ENCODE measurements around the gene MICB. TPM values are rescaled to one million over a fixed set of nuclear protein-coding genes. Genes with fewer than 3 reads are reported as not detected.

MICB gene
- total RNA-seq, 1 donor from 2014 or later: 5.8 TPM

DNA sequence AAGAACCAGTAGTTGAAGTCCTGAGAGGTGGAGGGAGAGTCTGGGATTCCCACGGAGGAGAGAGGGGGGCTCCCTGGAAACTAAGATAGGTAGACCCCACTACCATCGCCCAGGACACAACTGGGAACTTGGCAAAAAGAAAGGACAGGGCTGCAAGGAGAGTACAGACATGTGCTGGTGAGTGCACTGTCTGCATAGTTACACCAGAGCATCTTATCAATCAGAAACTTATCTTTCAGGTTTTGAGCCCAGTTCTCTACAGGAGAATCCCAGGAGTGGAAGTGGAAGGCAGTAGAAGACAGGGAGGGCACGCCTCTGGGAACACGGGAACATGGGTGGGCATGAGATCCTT lies 61.6 kb downstream of the MICB start:
- peaks cover 2% of the 10 kb centered on the region for H3K9me3 Mint-ChIP-seq (ENCODE audit: unreplicated experiment)
- no peak for DNase-seq (ENCODE audit: low read depth)
- H3K4me1 Mint-ChIP-seq (ENCODE audit: low read depth, unreplicated experiment): peaks cover 36% of the 10 kb centered on the region
- peak overlapping the region; percentile 24 for H2AFZ ChIP-seq (ENCODE audit: low read depth, low read length)
- H3K36me3 Mint-ChIP-seq (ENCODE audit: low read depth, unreplicated experiment): peaks cover 21% of the 10 kb centered on the region
- H3K27me3 ChIP-seq (ENCODE audit: insufficient read depth, low read length): no peaks in the 10 kb centered on the region
- H4K20me1 ChIP-seq (ENCODE audit: insufficient read depth, low read length): no peaks in the 10 kb centered on the region
- no peak for FAIRE-seq
- H3K27ac Mint-ChIP-seq (ENCODE audit: unreplicated experiment): peak overlapping the region; percentile 96
- H3K27me3 Mint-ChIP-seq (ENCODE audit: low read depth, unreplicated experiment): no peaks in the 10 kb centered on the region
- H3K36me3 ChIP-seq (ENCODE audit: insufficient read depth, low read length): peaks cover 4% of the 10 kb centered on the region
- TF ChIP-seq, protein P1, sequence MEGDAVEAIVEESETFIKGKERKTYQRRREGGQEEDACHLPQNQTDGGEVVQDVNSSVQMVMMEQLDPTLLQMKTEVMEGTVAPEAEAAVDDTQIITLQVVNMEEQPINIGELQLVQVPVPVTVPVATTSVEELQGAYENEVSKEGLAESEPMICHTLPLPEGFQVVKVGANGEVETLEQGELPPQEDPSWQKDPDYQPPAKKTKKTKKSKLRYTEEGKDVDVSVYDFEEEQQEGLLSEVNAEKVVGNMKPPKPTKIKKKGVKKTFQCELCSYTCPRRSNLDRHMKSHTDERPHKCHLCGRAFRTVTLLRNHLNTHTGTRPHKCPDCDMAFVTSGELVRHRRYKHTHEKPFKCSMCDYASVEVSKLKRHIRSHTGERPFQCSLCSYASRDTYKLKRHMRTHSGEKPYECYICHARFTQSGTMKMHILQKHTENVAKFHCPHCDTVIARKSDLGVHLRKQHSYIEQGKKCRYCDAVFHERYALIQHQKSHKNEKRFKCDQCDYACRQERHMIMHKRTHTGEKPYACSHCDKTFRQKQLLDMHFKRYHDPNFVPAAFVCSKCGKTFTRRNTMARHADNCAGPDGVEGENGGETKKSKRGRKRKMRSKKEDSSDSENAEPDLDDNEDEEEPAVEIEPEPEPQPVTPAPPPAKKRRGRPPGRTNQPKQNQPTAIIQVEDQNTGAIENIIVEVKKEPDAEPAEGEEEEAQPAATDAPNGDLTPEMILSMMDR (IDR thresholded peaks at IDR 0.05; ENCODE audit: insufficient read depth, low read depth, low read length): no peak
- no peak for TF ChIP-seq EZH2 (IDR thresholded peaks at IDR 0.05; ENCODE audit: insufficient read depth, low read length)
- H3K9me3 ChIP-seq (ENCODE audit: insufficient read depth, low read depth, low read length): no peaks in the 10 kb centered on the region
- peak overlapping the region; percentile 72 for H3K4me2 ChIP-seq (ENCODE audit: low read length)
- H3K27ac ChIP-seq (ENCODE audit: low read depth, low read length): peak overlapping the region; percentile 61
- H3K4me1 ChIP-seq (ENCODE audit: insufficient read depth, low read length): peaks cover 29% of the 10 kb centered on the region
- H3K9ac ChIP-seq (ENCODE audit: low read length): peak overlapping the region; percentile 40
- no peak overlapping the region for H3K4me3 ChIP-seq (ENCODE audit: insufficient read depth, low read depth, low read length)
- peak overlapping the region; percentile 51 for H3K4me3 Mint-ChIP-seq (ENCODE audit: unreplicated experiment)
- H3K79me2 ChIP-seq (ENCODE audit: insufficient read depth, low read length): peaks cover 4% of the 10 kb centered on the region

DNA sequence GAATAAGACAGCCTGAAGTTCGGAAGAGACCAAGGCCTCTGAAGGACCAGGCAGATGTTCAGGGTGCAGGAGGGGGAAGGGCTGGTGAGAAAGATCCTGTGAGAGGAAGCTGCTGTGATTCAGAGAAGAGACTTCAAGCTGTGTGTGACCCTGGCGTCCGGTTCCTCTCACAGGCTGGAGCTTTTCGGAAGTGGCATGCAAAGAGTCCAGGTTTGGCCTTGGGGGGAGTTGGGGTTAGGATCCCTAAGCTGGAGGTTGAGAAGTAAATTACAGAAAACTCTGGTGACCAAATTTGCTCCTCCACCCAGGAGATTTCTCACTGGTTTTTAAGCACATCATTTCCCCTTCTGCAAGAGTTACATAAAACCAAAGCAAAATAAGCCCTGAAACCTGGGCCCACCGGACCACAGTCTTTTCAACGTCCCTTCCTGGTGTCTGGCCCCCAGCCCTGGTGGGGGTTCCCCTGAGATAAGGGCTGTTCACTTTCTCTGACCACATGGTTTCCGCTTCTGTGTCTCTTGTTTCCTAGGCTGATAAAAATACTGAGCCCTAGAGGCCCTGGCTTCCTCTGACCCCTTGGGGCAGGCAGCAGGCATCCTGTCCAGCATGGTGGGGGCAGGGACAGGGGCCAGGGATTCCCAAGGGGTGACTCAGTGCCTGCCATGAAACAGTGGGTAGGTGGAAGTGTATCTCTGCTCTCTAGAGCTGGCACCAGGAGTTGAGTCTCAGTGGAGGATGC lies 62.2 kb downstream of the MICB start:
- H2AFZ ChIP-seq (ENCODE audit: low read depth, low read length): peak overlapping the region; percentile 24
- peak overlapping the region; percentile 61 for H3K27ac ChIP-seq (ENCODE audit: low read depth, low read length)
- peak overlapping the region; percentile 72 for H3K4me2 ChIP-seq (ENCODE audit: low read length)
- no peaks in the 10 kb centered on the region for H3K27me3 ChIP-seq (ENCODE audit: insufficient read depth, low read length)
- no peak for TF ChIP-seq EZH2 (IDR thresholded peaks at IDR 0.05; ENCODE audit: insufficient read depth, low read length)
- TF ChIP-seq, protein P1 (IDR thresholded peaks at IDR 0.05; ENCODE audit: insufficient read depth, low read depth, low read length): no peak
- H4K20me1 ChIP-seq (ENCODE audit: insufficient read depth, low read length): no peaks in the 10 kb centered on the region
- Mint-ChIP-seq H3K27ac (ENCODE audit: unreplicated experiment) (peak overlapping the region; percentile 96), H3K4me3 (ENCODE audit: unreplicated experiment) (peak overlapping the region; percentile 51), H3K36me3 (ENCODE audit: low read depth, unreplicated experiment) (peaks cover 21% of the 10 kb centered on the region), H3K9me3 (ENCODE audit: unreplicated experiment) (peaks cover 2% of the 10 kb centered on the region), H3K4me1 (ENCODE audit: low read depth, unreplicated experiment) (peaks cover 36% of the 10 kb centered on the region), H3K27me3 (ENCODE audit: low read depth, unreplicated experiment) (no peaks in the 10 kb centered on the region)
- H3K4me3 ChIP-seq (ENCODE audit: insufficient read depth, low read depth, low read length): no peak overlapping the region
- H3K36me3 ChIP-seq (ENCODE audit: insufficient read depth, low read length): peaks cover 4% of the 10 kb centered on the region
- peaks cover 29% of the 10 kb centered on the region for H3K4me1 ChIP-seq (ENCODE audit: insufficient read depth, low read length)
- DNase-seq (ENCODE audit: low read depth): peak; percentile 46
- no peaks in the 10 kb centered on the region for H3K9me3 ChIP-seq (ENCODE audit: insufficient read depth, low read depth, low read length)
- no peak for FAIRE-seq
- peak overlapping the region; percentile 40 for H3K9ac ChIP-seq (ENCODE audit: low read length)
- peaks cover 4% of the 10 kb centered on the region for H3K79me2 ChIP-seq (ENCODE audit: insufficient read depth, low read length)

- Histone ChIP-seq H3K4me2 (ENCODE audit: low read length) (peak overlapping the region; percentile 72), H2AFZ (ENCODE audit: low read depth, low read length) (no peak overlapping the region), H3K4me3 (ENCODE audit: insufficient read depth, low read depth, low read length) (no peak overlapping the region), H3K9ac (ENCODE audit: low read length) (peak overlapping the region; percentile 40), H3K4me1 (ENCODE audit: insufficient read depth, low read length) (peaks cover 29% of the 10 kb centered on the region), H3K9me3 (ENCODE audit: insufficient read depth, low read depth, low read length) (no peaks in the 10 kb centered on the region), H3K79me2 (ENCODE audit: insufficient read depth, low read length) (peaks cover 4% of the 10 kb centered on the region), H3K27ac (ENCODE audit: low read depth, low read length) (peak overlapping the region; percentile 61), H3K27me3 (ENCODE audit: insufficient read depth, low read length) (no peaks in the 10 kb centered on the region), H3K36me3 (ENCODE audit: insufficient read depth, low read length) (peaks cover 4% of the 10 kb centered on the region), H4K20me1 (ENCODE audit: insufficient read depth, low read length) (no peaks in the 10 kb centered on the region)
- TF ChIP-seq, protein P1 (IDR thresholded peaks at IDR 0.05; ENCODE audit: insufficient read depth, low read depth, low read length): no peak
- TF ChIP-seq EZH2 (IDR thresholded peaks at IDR 0.05; ENCODE audit: insufficient read depth, low read length): no peak
- Mint-ChIP-seq H3K36me3 (ENCODE audit: low read depth, unreplicated experiment) (peaks cover 21% of the 10 kb centered on the region), H3K4me3 (ENCODE audit: unreplicated experiment) (peak overlapping the region; percentile 51), H3K9me3 (ENCODE audit: unreplicated experiment) (peaks cover 2% of the 10 kb centered on the region), H3K4me1 (ENCODE audit: low read depth, unreplicated experiment) (peaks cover 36% of the 10 kb centered on the region), H3K27ac (ENCODE audit: unreplicated experiment) (peak overlapping the region; percentile 79), H3K27me3 (ENCODE audit: low read depth, unreplicated experiment) (peaks cover 2% of the 10 kb centered on the region)
- FAIRE-seq: no peak
- DNase-seq (ENCODE audit: low read depth): no peak
Observed at GRCh38 chr6:31560697-31561058, 62.7 kb downstream of the MICB start.
